ENCODE results near the gene OR4F15.
A peak's percentile ranks its signal among the peaks of the same experiment; 100 is the strongest.

The OR4F15 gene

GRCh38 chr15:101808201-101808600 lies 3.8 kb upstream of the OR4F15 start:
- H3K27me3 ChIP-seq (ENCODE audit: insufficient read depth, poor library complexity, severe bottlenecking) = peaks cover 9% of the 10 kb centered on the region
- no peak overlapping the region for H3K4me3 ChIP-seq (replicated peaks; ENCODE audit: insufficient read depth, low read length)
- H3K27ac ChIP-seq (replicated peaks) = no peak overlapping the region
- TF ChIP-seq, protein P1, sequence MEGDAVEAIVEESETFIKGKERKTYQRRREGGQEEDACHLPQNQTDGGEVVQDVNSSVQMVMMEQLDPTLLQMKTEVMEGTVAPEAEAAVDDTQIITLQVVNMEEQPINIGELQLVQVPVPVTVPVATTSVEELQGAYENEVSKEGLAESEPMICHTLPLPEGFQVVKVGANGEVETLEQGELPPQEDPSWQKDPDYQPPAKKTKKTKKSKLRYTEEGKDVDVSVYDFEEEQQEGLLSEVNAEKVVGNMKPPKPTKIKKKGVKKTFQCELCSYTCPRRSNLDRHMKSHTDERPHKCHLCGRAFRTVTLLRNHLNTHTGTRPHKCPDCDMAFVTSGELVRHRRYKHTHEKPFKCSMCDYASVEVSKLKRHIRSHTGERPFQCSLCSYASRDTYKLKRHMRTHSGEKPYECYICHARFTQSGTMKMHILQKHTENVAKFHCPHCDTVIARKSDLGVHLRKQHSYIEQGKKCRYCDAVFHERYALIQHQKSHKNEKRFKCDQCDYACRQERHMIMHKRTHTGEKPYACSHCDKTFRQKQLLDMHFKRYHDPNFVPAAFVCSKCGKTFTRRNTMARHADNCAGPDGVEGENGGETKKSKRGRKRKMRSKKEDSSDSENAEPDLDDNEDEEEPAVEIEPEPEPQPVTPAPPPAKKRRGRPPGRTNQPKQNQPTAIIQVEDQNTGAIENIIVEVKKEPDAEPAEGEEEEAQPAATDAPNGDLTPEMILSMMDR (IDR thresholded peaks at IDR 0.05; ENCODE audit: insufficient read depth, low read length) = no peak
- no peak for TF ChIP-seq SPI1 (IDR thresholded peaks at IDR 0.05; ENCODE audit: borderline replicate concordance, low read depth)
- TF ChIP-seq GABPA (IDR thresholded peaks at IDR 0.05; ENCODE audit: low read depth) = no peak
- DNase-seq (ENCODE audit: low read depth in 1 of 2, low spot score in 1 of 2) = no peak

DNA sequence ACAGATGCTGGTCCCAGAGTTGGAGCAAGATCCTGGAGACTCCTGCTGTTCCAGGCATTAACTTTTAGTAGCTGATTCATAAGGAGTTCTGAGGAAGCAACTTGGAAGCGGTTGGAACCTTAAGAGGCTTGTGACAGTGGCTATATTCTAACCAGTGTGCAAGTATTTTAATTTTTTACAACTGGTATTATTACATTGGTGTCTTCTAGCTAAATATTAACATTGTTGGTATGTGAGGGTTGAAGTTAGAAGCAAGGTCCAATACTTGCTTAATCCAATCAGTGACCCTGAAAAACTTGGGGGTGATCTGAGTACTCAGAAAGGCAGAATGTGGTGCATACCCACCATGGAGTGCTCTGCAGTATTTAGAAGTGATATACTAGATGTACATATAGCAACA lies 1.5 kb upstream of the OR4F15 start:
- Histone ChIP-seq H3K27ac (replicated peaks) (no peak overlapping the region), H3K27me3 (ENCODE audit: insufficient read depth, poor library complexity, severe bottlenecking) (peaks cover 2% of the 10 kb centered on the region), H3K4me3 (replicated peaks; ENCODE audit: insufficient read depth, low read length) (no peak overlapping the region)
- TF ChIP-seq SPI1 (IDR thresholded peaks at IDR 0.05; ENCODE audit: borderline replicate concordance, low read depth) (no peak), GABPA (IDR thresholded peaks at IDR 0.05; ENCODE audit: low read depth) (no peak), POLR2AphosphoS5 (IDR thresholded peaks at IDR 0.05; ENCODE audit: low read depth) (no peak), REST (IDR thresholded peaks at IDR 0.05; ENCODE audit: insufficient replicate concordance, low read depth) (no peak)
- TF ChIP-seq, protein P1 (IDR thresholded peaks at IDR 0.05; ENCODE audit: insufficient read depth, low read length) = no peak
- DNase-seq (ENCODE audit: low read depth in 1 of 2, low spot score in 1 of 2) = no peak

GRCh38 chr15:101810876-101811275 lies 1.1 kb upstream of the OR4F15 start:
- no peak for DNase-seq (ENCODE audit: low read depth in 1 of 2, low spot score in 1 of 2)
- Histone ChIP-seq H3K4me3 (replicated peaks; ENCODE audit: insufficient read depth, low read length) (no peak overlapping the region), H3K27me3 (ENCODE audit: insufficient read depth, poor library complexity, severe bottlenecking) (no peaks in the 10 kb centered on the region), H3K27ac (replicated peaks) (no peak overlapping the region)
- TF ChIP-seq SPI1 (IDR thresholded peaks at IDR 0.05; ENCODE audit: borderline replicate concordance, low read depth) (no peak), GABPA (IDR thresholded peaks at IDR 0.05; ENCODE audit: low read depth) (no peak), REST (IDR thresholded peaks at IDR 0.05; ENCODE audit: insufficient replicate concordance, low read depth) (peak; percentile 94), POLR2AphosphoS5 (IDR thresholded peaks at IDR 0.05; ENCODE audit: low read depth) (no peak)
- TF ChIP-seq, protein P1 (IDR thresholded peaks at IDR 0.05; ENCODE audit: insufficient read depth, low read length) = no peak

- no peak for TF ChIP-seq SPI1 (IDR thresholded peaks at IDR 0.05; ENCODE audit: borderline replicate concordance, low read depth)
- TF ChIP-seq, protein P1 (IDR thresholded peaks at IDR 0.05; ENCODE audit: insufficient read depth, low read length) = no peak
- no peak for TF ChIP-seq REST (IDR thresholded peaks at IDR 0.05; ENCODE audit: insufficient replicate concordance, low read depth)
- TF ChIP-seq POLR2AphosphoS5 (IDR thresholded peaks at IDR 0.05; ENCODE audit: low read depth) = no peak
- no peak for TF ChIP-seq GABPA (IDR thresholded peaks at IDR 0.05; ENCODE audit: low read depth)
- Histone ChIP-seq H3K27ac (replicated peaks) (no peak overlapping the region), H3K4me3 (replicated peaks; ENCODE audit: insufficient read depth, low read length) (no peak overlapping the region), H3K27me3 (ENCODE audit: insufficient read depth, poor library complexity, severe bottlenecking) (no peaks in the 10 kb centered on the region)
- DNase-seq (ENCODE audit: low read depth in 1 of 2, low spot score in 1 of 2) = no peak
Observed at GRCh38 chr15:101813803-101814534, 2.0 kb downstream of the OR4F15 start.
